GM19238 (cell line): ENCODE results near the gene MRPS18B.

Experiments
- DNase-seq: peaks from one replicate; pipeline ENCODE4 v3.0.0; 2011; ENCODE audit warnings: low spot score; ENCODE audit not compliant: insufficient read length

The MRPS18B gene

DNA sequence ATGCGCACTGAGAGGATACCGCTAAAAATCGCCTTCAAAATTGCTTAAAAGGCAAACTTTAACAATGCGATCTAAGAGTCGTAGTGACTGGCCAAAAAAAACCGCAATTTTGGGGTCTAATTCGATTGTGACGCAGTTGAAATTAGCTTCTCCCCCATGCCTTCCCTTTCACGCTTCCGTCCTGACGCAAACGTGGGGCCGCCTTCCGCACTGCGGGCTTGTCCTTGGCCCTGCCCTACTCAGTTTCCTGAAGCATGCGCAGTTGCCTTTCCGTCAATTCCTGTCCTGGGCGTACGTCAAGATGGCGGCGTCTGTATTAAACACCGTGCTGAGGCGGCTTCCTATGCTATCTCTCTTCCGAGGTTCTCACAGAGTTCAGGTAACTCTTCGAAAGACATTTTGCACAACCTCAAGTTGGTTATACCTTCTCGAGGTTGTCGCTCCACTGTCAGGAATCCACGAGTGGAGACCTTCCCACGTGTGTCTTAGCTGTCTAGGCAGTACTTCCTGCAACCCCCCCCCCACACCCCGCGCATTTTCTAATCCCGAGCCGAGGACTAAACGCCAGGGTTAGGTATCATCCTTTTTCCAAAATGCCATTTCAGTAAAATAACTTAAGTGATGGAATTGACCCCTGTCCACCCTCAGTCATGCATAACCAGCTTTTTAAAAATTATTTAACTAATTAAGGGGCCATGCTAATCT is at the start of gene MRPS18B:
Gene MRPS18B (plus strand): TSS at position 276 of the 705 bp plus-strand sequence. CDS start 26 bp downstream, at position 302.
- DNase-seq = peak; percentile 76

DNA sequence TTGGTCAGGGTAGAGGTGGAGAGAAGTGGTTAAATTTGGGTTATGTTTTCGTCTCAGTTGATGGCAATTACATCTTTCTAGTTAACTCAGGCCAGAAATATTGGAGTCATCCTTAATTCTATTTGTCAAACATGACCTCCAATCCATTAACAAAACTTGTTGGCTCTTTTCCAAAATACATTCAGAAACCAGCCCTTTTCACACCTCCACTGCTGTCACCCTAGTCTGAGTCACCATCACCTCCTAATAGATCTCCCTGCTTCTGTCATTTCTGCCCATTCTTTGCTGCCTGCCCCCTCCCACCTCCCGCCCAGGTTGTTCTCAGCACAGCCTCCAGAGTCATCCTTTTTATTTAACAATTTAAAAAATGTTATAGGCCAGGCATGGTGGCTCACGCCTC is 49.4 kb upstream of the MRPS18B start:
- DNase-seq = no peak

DNA sequence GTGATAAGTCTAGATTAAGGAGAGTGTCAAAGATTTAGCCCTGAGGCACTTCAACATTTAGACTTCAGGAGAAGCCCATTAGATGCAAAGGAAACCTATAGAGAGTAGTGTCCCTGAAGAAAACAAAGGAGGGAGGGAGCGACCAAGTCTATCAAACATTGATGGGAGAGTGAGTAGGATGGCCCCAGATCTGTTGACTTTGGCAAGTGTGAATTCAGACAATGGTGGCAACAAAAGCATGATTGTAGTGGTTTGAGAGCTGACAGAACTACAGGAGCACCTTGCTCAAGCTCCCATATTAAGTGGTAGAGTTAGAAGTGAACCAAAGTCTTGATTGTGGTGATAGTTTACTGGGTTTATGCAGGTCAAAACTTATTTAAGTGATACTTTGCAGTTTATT is 47.4 kb upstream of the MRPS18B start:
- no peak for DNase-seq

DNA sequence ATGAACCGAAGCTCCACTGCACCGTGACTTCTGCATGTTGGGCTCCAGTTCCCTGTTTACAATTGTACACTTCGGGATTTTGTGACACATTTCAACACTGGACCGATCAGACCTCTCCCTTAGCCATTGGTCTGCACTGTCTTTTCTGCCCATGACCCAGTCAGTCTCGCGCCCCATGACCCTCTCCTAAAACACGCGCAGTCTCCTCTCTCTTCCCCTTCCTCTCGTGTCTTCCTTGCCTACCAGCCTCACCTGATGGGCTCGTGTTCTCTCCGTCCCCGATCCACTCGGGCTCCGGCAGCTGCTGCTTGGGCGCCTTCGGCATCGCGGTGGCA is 46.9 kb upstream of the MRPS18B start:
- DNase-seq = no peak

GRCh38 chr6:30571075-30571761 is 46.4 kb upstream of the MRPS18B start, which contains the start of gene ABCF1:
ABCF1 (plus strand) TSS chr6:30571442; CDS start chr6:30571488, 46 bp downstream.
- peak; percentile 98 for DNase-seq

DNA sequence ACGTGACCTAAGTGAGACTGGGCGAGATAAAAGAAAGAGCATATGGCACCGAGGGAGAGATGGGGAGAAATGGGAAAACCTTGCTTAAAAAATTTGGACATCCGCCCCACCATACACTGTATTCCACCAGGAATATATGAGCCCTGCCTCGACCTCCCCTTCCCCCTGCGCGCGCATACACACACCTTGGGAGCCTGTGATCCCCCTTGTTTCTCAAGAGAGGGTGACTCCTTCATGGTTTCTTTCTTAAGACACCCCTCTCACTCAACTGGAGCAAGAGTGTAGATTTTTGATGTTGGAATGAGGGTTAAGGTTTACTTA is 45.9 kb upstream of the MRPS18B start:
- DNase-seq = no peak

- DNase-seq = no peak
These were observed 45.5 kb upstream of the MRPS18B start for GRCh38 chr6:30572148-30572547.

DNA sequence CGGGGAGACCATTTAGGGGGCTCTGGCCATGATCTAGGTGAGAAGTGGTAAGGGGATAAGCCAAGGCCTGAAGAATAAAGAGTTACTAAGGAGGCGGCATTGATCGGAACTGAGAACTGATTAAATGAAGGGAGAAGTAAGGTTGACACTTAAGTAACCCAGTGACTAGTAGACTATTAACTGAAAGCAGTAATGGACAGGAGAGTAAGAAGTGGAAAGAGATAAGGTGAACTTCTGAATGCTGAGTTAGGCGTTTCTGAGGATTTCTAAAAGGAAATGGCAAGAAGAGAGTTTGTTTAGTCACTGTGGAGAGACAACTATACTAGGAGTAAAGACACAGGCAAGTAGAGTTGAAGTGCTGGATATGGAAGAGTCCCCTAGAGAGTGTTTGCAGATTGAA is 44.5 kb upstream of the MRPS18B start:
- DNase-seq = no peak

GRCh38 chr6:30578051-30578450 is 39.6 kb upstream of the MRPS18B start:
- DNase-seq = no peak

DNA sequence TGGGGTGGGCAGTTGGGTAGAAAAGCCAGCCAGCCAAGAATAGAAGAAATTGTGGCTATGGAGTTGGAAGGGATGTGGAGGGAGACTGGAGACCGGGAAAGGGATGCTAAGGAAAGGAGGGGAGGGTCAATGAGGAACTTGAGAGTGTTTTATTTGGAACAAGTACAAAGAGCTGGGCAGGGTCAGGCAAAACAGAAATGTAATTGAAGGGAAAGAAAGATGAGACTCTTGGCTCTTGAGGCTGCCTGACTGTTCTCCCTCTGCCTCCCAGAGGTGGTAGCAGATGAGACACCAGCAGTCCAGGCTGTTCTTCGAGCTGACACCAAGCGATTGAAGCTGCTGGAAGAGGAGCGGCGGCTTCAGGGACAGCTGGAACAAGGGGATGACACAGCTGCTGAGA is 33.7 kb upstream of the MRPS18B start:
- DNase-seq = no peak

GRCh38 chr6:30589754-30590358 is 27.8 kb upstream of the MRPS18B start:
- no peak for DNase-seq

- no peak for DNase-seq
These were observed 27.1 kb upstream of the MRPS18B start for GRCh38 chr6:30590509-30590908.

- DNase-seq = no peak
These were observed 26.6 kb upstream of the MRPS18B start for GRCh38 chr6:30591008-30591407.

DNA sequence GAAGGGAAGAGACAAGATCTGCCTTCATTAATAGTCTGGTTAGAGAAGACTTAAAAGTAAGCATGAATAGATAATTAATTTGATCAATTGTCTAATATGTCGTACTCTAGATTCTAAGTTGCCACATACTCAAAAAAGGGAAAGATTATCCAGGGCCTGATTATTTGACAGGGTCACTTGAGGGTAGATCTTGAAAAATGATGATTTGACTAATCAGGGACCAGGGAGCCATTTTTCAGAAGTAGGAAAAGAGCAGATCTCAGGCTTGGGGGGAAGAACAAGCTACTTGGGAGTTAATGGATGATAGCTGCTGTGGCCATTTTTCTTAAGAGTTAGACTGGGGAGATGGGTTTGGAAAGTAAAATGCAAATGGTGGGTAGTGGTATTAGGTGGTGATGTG is 25.4 kb upstream of the MRPS18B start:
- no peak for DNase-seq

- peak; percentile 47 for DNase-seq
These were observed 20.1 kb upstream of the MRPS18B start for GRCh38 chr6:30597315-30598144.

GRCh38 chr6:30598912-30599624 is 18.6 kb upstream of the MRPS18B start:
- DNase-seq = no peak

DNA sequence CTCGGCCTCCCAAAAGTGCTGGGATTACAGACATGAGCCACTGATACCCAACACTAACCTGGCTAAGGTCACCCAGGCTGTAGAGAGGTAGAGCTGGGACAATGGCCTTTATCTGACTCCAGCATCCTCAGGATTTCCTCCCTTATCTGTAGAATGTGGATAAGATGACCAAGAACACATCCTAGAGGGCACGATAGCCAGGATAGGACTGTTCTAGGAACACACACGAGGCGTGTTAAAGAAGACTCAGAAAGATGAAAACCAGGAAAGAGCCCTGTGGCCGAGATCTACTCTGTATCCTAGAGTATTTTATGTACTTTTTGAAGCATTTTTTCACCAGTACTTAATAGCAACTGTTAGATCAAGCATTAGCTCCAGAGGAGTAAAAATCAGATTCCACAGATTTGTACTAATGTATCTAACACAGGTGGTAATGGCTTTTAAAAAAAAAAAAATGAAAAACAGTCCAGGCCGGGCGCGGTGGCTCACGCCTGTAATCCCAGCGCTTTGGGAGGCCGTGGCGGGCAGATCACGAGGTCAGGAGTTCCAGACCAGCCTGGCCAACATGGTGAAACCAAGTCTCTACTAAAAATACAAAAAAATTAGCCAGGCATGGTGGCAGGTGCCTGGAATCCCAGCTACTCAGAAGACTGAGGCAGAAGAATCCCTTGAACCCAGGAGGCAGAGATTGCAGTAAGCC is 17.9 kb upstream of the MRPS18B start:
- DNase-seq = no peak

DNA sequence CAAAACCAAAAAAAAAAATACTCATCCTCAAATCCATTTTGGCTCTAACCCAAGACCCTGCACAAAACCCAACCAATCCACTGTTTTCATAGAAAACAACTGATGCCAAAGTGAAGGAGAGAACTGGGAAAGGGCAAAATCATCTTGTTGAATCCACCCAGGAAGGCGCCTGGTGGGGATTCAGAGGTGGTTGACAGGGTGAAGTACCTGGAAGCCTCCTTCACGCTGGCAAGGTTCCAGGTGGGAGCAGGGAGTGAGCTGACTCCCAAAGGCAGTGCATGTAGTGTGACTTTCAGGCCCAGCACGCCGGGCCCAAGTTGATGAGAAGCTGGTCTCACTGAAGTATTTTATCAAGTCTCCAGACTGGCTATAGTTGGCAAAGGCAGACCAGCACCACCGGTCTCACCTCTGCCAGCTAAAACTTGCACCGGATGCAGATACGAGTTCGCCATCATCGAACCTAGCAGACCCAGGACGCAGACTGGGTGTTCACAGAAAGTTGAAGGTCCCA is 17.1 kb upstream of the MRPS18B start:
- no peak for DNase-seq

DNA sequence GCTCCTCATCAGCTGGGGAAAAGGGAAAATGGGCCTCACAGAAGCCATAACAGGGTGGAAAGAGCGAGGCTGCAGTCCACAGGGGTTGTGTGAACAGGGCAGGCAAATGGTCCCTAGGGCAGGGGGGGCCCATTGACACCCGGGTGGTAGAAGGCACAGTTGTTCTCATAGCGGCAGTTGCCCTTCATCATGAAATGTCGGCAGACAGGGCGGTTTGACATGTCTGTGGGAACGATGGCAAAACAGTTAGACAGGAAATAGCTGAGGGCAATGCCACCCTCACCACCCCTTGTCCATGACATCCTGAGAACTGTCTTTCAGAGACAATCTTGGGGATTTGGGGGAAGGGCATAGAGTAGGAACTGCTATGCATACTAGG is 16.2 kb upstream of the MRPS18B start:
- no peak for DNase-seq

- DNase-seq = no peak
These were observed 15.6 kb upstream of the MRPS18B start for GRCh38 chr6:30601815-30602641.
